Endothelial cell of umbilical vein (primary cell): Measurements from ENCODE around the gene PRKCQ. TPM values are rescaled to one million over a fixed set of nuclear protein-coding genes. Genes with fewer than 3 reads are reported as not detected.

Experiments used
- BruUV-seq: library from RNA; stranded (reverse); fragments of 400-500 nt; replicated peaks from 2 replicates; lab custom pipeline; 2021; lab: Mats Ljungman, UMichigan
- CTCF ChIA-PET: fragments of 300-600, 350-600 bp; sonication (Branson Sonifier 250); formaldehyde crosslinking; loops from one replicate; lab custom pipeline; 2021; ENCODE audit warnings: antibody characterized with exemption, inconsistent platforms; lab: Charles Lee
- POLR2A ChIA-PET: fragments of 300-600, 350-600 bp; sonication (Branson Sonifier 250); formaldehyde crosslinking; loops from one replicate; lab custom pipeline; 2021; ENCODE audit warnings: antibody characterized with exemption, inconsistent platforms; lab: Charles Lee
- DNase-seq: peaks from one replicate; pipeline ENCODE4 v3.0.0-alpha.2; 2011; ENCODE audit warnings: low read depth, low spot score
- FAIRE-seq: peaks from 2 replicates; lab custom pipeline; 2011; peaks lifted over from hg19 to GRCh38; lab: Jason Lieb, UNC
- H2AFZ ChIP-seq: 2 replicates; pipeline ENCODE4 v1.6.0; 2012; ENCODE audit warnings: low read depth, low read length, control low read depth, inconsistent platforms
- H3K27ac ChIP-seq: 2 replicates; pipeline ENCODE4 v1.5.1; 2011; ENCODE audit warnings: low read depth, mild to moderate bottlenecking, control low read depth, low read length, moderate library complexity; ENCODE audit not compliant: insufficient read depth
- H3K27me3 ChIP-seq, 2 experiments: 2 replicates each; pipeline versions ENCODE4 v1.6.0 to v1.6.1; 2011; ENCODE audit warnings: low read length in 2 of 2, mixed read lengths in 1 of 2; ENCODE audit not compliant: control insufficient read depth in 2 of 2, insufficient read depth in 2 of 2
- H3K36me3 ChIP-seq, 2 experiments: 2 replicates in 1 of 2; 3 replicates in 1 of 2; pipeline ENCODE4 v1.5.1; 2011; ENCODE audit warnings: low read length in 2 of 2, mild to moderate bottlenecking in 1 of 2, moderate library complexity in 1 of 2; ENCODE audit not compliant: control insufficient read depth in 2 of 2, insufficient read depth in 2 of 2; ENCODE audit errors: extremely low read depth in 1 of 2
- H3K4me1 ChIP-seq: 3 replicates; pipeline ENCODE4 v1.5.1; 2011; ENCODE audit warnings: mild to moderate bottlenecking, low read length; ENCODE audit not compliant: control insufficient read depth, insufficient read depth; ENCODE audit errors: extremely low read depth
- H3K4me2 ChIP-seq: 2 replicates; pipeline ENCODE4 v1.6.1; 2011; ENCODE audit warnings: low read length, control low read depth, mixed read lengths; ENCODE audit not compliant: insufficient read depth
- H3K4me3 ChIP-seq, 3 experiments: fragments of 200-600 bp in 1 of 3; sonication (generic), shearing (Covaris generic) in 1 of 3; replicated peaks in 1 of 3; 2 replicates each; pipeline ENCODE4 v1.5.1; 2011 to 2016; ENCODE audit warnings: control low read depth in 3 of 3, low read length in 3 of 3, mild to moderate bottlenecking in 2 of 3, inconsistent platforms in 1 of 3, low read depth in 1 of 3, moderate library complexity in 1 of 3; ENCODE audit not compliant: insufficient read depth in 1 of 3
- H3K79me2 ChIP-seq: 2 replicates; pipeline ENCODE4 v1.6.0; 2012; ENCODE audit warnings: low read length, inconsistent platforms; ENCODE audit not compliant: control insufficient read depth, insufficient read depth
- H3K9ac ChIP-seq: replicated peaks from 2 replicates; pipeline ENCODE3; 2011; ENCODE audit warnings: low read length, control low read depth; ENCODE audit not compliant: insufficient read depth; ENCODE audit errors: extremely low read depth
- H3K9me1 ChIP-seq: replicated peaks from 3 replicates; pipeline ENCODE4 v1.6.0; 2011; ENCODE audit warnings: mild to moderate bottlenecking, low read length; ENCODE audit not compliant: control insufficient read depth, insufficient read depth; ENCODE audit errors: extremely low read depth
- H3K9me3 ChIP-seq: replicated peaks from 2 replicates; pipeline ENCODE4 v1.5.1; 2012; ENCODE audit warnings: low read length, inconsistent platforms; ENCODE audit not compliant: control insufficient read depth, insufficient read depth
- H4K20me1 ChIP-seq: replicated peaks from 2 replicates; pipeline ENCODE3; 2011; ENCODE audit warnings: mild to moderate bottlenecking, low read length; ENCODE audit not compliant: control insufficient read depth, insufficient read depth; ENCODE audit errors: extremely low read depth
- EZH2 ChIP-seq: IDR thresholded peaks from 2 replicates; pipeline ENCODE4 v1.6.1; 2012; ENCODE audit warnings: borderline replicate concordance, low read depth, mild to moderate bottlenecking, moderate library complexity, low read length, inconsistent platforms; ENCODE audit not compliant: severe bottlenecking
- FOS ChIP-seq: IDR thresholded peaks from 2 replicates; pipeline ENCODE4 v1.6.1; 2011; ENCODE audit warnings: mild to moderate bottlenecking, low read length, moderate library complexity, borderline replicate concordance; ENCODE audit not compliant: insufficient read depth
- GATA2 ChIP-seq: IDR thresholded peaks from 2 replicates; pipeline ENCODE4 v1.7.0; 2011; ENCODE audit warnings: low read depth, mild to moderate bottlenecking, moderate library complexity, mixed read lengths, low read length; ENCODE audit not compliant: insufficient read length, insufficient read depth
- JUN ChIP-seq: IDR thresholded peaks from 2 replicates; pipeline ENCODE4 v1.6.1; 2011; ENCODE audit warnings: borderline replicate concordance, low read depth; ENCODE audit not compliant: insufficient read length, insufficient read depth
- MAX ChIP-seq: IDR thresholded peaks from 2 replicates; pipeline ENCODE4 v1.6.1; 2011; ENCODE audit not compliant: insufficient read depth, insufficient read length
- MYC ChIP-seq: IDR thresholded peaks from one replicate; pipeline ENCODE4 v1.6.1; 2011; ENCODE audit warnings: mild to moderate bottlenecking, low read depth, low read length
- POLR2A ChIP-seq: IDR thresholded peaks from 2 replicates; pipeline ENCODE4 v1.6.1; 2012; ENCODE audit warnings: low read depth, mild to moderate bottlenecking, control low read depth, low read length
- POLR2AphosphoS5 ChIP-seq: IDR thresholded peaks from 2 replicates; pipeline ENCODE4 v1.6.1; 2012; ENCODE audit warnings: low read depth, mild to moderate bottlenecking, control low read depth, low read length, moderate library complexity; ENCODE audit not compliant: insufficient read depth
- dilution Hi-C: fragments of 300-500 bp; cut with MboI; formaldehyde crosslinking; loops from one replicate; pipeline ENCODE4 v1.15.0; 2019; ENCODE audit warnings: low sequenced_read_pairs; ENCODE audit not compliant: extremely low pct_ligation_motif_present
- intact Hi-C: fragments of 100-400 bp; cut with micrococcal nuclease; formaldehyde crosslinking; loops from one replicate; pipeline ENCODE4 v1.10.0; 2022
- polyA plus RNA-seq, 4 experiments: library from polyadenylated mRNA; depleted of rRNA in 3 of 4; stranded (reverse) in 3 of 4; unstranded in 1 of 4; fragments of >200 nt; gene quantifications; 2 replicates each; pipeline versions ENCODE4 v1.2.1 to v1.2.3, GENCODE V29; 2011 to 2012; ENCODE audit warnings: missing spikeins in 1 of 4
- total RNA-seq: library from RNA; stranded (reverse); gene quantifications from 2 replicates; pipeline ENCODE4 v1.2.3, GENCODE V29; 2021
- TF ChIP-seq, protein P1 (sequence below), 2 donors: IDR thresholded peaks; 1 replicate in 1 of 2; 2 replicates in 1 of 2; pipeline ENCODE4 v1.5.1; 2011; ENCODE audit warnings: low read length in 2 of 2, mild to moderate bottlenecking in 2 of 2, moderate library complexity in 2 of 2, control low read depth in 1 of 2, inconsistent platforms in 1 of 2, low read depth in 1 of 2; ENCODE audit not compliant: insufficient read depth in 1 of 2; ENCODE audit errors: extremely low read depth in 1 of 2

Gene PRKCQ
- total and polyA plus RNA-seq, 2 donors (not counting 3 experiments of a cell fraction or from before 2014, with no cell fraction given), result 0.32 to 0.55 TPM

DNA sequence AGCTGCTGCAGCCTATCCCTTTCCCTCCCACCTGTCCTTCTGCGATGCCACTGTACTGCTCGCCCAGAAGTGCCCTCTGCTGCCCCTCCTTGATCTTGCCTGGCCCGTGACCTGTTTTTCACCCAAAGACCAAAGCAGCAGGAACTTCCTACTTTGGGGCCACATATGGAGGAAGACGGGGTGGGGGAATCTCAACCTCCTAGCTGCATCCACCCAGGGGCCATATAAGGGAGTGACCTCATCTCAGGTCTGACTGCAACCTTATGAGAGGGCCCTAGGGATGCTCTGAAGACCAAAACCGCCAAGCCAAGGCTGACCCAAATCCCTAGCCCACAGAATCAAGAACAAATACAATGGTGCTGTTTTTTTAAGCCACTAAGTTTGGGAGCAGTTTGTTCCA lies 15.7 kb downstream of the PRKCQ start:
- BruUV-seq, result no TSS peak
- FAIRE-seq, result no peak

GRCh38 chr10:6563731-6564130 lies 16.3 kb downstream of the PRKCQ start:
- intact Hi-C loops (no loop called here), dilution Hi-C loops (no loop called here)
- H4K20me1 ChIP-seq, result no peaks in the 10 kb centered on the region
- FAIRE-seq (no peak), DNase-seq (no peak)
- no peak overlapping the region for H3K9ac ChIP-seq
- H3K9me3 ChIP-seq, result no peaks in the 10 kb centered on the region
- BruUV-seq, result no TSS peak
- ChIA-PET POLR2A (no interaction called here), CTCF (no interaction called here)
- no peaks in the 10 kb centered on the region for H3K9me1 ChIP-seq
- H3K4me3 ChIP-seq, result no peak overlapping the region
- H2AFZ ChIP-seq, result no peak overlapping the region
- H3K27me3 ChIP-seq, result no peaks in the 10 kb centered on the region
- no peak overlapping the region for H3K27ac ChIP-seq
- H3K4me2 ChIP-seq, result no peak overlapping the region
- H3K79me2 ChIP-seq, result no peaks in the 10 kb centered on the region
- no peaks in the 10 kb centered on the region for H3K4me1 ChIP-seq
- H3K36me3 ChIP-seq, result no peaks in the 10 kb centered on the region
- TF ChIP-seq MAX (no peak), POLR2AphosphoS5 (no peak), EZH2 (no peak), JUN (no peak), MYC (no peak), POLR2A (no peak), FOS (no peak), GATA2 (no peak)
- TF ChIP-seq, protein P1, sequence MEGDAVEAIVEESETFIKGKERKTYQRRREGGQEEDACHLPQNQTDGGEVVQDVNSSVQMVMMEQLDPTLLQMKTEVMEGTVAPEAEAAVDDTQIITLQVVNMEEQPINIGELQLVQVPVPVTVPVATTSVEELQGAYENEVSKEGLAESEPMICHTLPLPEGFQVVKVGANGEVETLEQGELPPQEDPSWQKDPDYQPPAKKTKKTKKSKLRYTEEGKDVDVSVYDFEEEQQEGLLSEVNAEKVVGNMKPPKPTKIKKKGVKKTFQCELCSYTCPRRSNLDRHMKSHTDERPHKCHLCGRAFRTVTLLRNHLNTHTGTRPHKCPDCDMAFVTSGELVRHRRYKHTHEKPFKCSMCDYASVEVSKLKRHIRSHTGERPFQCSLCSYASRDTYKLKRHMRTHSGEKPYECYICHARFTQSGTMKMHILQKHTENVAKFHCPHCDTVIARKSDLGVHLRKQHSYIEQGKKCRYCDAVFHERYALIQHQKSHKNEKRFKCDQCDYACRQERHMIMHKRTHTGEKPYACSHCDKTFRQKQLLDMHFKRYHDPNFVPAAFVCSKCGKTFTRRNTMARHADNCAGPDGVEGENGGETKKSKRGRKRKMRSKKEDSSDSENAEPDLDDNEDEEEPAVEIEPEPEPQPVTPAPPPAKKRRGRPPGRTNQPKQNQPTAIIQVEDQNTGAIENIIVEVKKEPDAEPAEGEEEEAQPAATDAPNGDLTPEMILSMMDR (IDR thresholded peaks at IDR 0.05; ENCODE audit: extremely low read depth in 1 of 2, insufficient read depth in 1 of 2, low read depth in 1 of 2, low read length in 2 of 2), result no peak

More for the DNA sequence above, 15.7 kb downstream of the PRKCQ start:
- no peak overlapping the region for H3K9ac ChIP-seq
- no peak overlapping the region for H3K4me3 ChIP-seq
- H4K20me1 ChIP-seq, result no peaks in the 10 kb centered on the region
- no peak for DNase-seq
- no peak overlapping the region for H3K4me2 ChIP-seq
- no peaks in the 10 kb centered on the region for H3K4me1 ChIP-seq
- no peak overlapping the region for H2AFZ ChIP-seq
- POLR2A ChIA-PET, result no interaction called here
- no peaks in the 10 kb centered on the region for H3K36me3 ChIP-seq
- H3K27ac ChIP-seq, result no peak overlapping the region
- dilution Hi-C loops, result no loop called here
- no peak for TF ChIP-seq GATA2
- TF ChIP-seq EZH2, result no peak
- TF ChIP-seq POLR2A, result no peak
- no peak for TF ChIP-seq MYC
- no peaks in the 10 kb centered on the region for H3K9me1 ChIP-seq
- no peaks in the 10 kb centered on the region for H3K9me3 ChIP-seq
- CTCF ChIA-PET, result no interaction called here
- no peaks in the 10 kb centered on the region for H3K27me3 ChIP-seq
- no peaks in the 10 kb centered on the region for H3K79me2 ChIP-seq
- intact Hi-C loops, result no loop called here
